NCI-H146 treated with DMSO at 0.1 percent for 48 hours (cell line): ENCODE results near the gene RGS9.

ENCODE experiments used
- DNase-seq: peaks from one replicate; lab custom pipeline; 2025; ENCODE audit not compliant: unreplicated experiment; lab: John Stamatoyannopoulos, UW

The RGS9 gene

DNA sequence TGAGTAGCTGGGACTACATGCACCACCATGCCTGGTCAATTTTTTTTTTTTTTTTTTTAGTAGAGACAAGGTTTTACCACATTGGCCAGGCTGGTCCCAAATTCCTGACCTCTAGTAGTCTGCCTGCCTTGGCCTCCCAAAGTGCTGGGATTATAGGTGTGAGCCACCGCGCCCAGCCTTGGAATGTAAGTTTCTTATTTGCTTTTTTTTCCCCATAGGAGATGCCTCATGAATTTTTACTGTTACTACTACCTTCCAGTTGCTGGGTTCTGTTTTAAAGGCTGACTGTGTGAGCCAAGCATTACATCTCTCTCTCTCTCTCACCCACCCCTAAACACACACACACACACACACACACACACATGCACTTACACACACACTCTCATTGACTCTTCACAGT is 112.6 kb downstream of the RGS9 start:
- no peak for DNase-seq

DNA sequence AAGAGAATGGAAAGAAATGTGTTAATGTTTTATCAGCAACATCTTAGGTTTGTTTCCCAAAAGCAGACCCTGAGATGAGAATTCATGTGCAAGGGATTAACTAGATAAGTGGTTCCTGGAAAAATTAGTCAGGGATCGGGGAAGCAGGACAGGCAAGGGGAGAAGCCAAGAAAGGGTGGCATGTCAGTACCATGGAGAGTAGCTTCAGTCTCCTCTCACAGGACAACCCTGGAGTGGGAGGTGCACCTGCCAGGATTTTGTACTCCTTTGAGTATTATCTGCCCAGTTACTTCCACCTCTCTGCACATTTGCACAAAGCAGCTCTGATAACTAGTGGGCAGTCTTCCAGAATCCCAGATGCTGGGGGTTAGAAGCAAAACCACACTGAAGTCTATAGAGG is 117.0 kb downstream of the RGS9 start:
- no peak for DNase-seq

DNA sequence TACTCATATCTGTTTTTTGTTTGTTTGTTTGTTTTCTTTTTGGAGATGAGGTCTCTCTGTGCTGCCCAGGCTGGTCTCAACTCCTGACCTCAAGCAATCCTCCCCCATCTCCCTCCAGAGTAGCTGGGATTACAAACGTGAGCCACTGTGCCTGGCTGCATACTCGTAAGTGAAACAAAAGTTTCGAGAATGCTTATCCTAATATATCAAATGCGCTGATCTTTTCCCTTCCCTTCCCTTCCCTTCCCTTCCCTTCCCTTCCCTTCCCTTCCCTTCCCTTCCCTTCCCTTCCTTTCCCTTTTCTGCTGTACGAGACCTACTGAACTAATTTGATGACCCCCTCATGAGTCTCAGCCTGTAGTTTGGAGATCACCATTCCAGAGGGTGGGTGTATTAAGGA is 122.1 kb downstream of the RGS9 start:
- DNase-seq = no peak

DNA sequence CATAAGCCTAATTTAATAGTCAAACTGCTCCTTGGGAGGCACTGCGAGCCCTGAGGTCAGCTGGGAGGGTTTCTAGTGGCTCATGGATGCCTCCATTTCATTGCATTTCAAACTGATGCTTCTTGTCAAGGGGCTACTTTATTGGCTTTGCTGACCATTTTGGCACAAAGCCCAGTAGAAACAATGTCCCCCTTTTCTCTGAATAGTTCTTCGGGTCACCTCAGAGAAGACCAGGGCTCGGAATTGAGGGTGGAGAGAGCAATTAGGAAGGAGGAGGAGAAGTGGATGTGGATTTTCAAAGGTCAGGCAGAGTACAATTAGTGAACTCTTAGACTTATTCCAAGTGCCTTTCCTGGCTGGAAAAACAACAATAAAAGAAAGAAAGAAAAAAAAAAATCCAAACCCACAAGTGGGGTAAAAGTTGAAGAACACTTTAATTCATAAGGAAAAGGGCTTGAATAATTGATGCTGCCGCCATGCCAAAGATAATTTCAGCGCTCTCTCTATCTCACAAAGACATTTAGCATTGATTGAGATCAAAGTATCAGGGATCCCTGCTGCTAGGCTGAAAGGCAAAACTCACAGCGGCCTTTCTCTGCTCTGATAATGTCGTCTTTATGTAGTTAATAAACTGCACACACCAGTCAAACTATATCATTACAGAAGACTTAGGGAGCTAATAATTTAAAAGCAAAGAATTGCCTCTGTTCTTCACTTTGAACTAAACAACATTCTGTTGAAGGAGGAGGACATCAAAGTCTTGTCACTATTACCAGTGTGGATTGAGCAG is 122.7 kb downstream of the RGS9 start:
- DNase-seq = peak; percentile 45

DNA sequence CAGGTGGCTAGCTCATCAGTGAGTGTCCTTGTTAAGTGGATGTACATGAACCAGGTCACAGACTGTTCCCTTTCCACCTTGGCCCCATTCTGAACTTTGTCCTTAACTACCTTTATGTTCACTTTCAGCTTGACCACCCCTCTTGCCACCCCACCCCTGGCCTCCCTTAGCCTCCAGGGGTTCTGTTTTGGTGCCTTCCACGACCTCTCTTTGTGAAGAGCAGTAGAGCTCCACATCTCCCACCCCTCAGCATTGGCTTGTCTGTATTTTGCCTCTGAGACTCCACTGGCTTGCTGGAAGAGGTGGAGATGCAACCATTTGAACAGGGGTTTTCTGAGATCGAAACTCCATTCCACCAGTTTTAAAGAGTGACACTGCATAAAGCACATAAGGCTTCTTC is 123.5 kb downstream of the RGS9 start:
- DNase-seq = no peak

DNA sequence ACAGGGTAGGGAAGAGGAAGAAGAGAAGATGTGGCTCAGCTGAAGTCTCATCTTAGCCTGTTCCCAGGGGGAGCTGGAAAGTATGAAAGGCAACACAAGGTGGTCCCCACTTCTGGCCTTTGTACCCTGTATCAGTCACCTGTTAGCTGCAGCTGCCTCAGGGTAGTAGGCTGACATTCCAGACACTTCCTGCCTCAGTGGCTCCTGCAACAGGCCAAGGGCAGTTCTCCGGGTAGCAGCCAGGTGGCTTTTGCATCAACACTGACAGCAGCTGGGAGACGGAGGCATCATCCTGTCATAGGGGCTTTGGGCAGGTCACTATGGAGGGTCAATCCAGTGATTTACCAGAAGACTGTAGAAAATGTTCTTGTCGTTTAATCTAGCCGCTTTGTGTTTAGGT is 124.0 kb downstream of the RGS9 start:
- DNase-seq = no peak

DNA sequence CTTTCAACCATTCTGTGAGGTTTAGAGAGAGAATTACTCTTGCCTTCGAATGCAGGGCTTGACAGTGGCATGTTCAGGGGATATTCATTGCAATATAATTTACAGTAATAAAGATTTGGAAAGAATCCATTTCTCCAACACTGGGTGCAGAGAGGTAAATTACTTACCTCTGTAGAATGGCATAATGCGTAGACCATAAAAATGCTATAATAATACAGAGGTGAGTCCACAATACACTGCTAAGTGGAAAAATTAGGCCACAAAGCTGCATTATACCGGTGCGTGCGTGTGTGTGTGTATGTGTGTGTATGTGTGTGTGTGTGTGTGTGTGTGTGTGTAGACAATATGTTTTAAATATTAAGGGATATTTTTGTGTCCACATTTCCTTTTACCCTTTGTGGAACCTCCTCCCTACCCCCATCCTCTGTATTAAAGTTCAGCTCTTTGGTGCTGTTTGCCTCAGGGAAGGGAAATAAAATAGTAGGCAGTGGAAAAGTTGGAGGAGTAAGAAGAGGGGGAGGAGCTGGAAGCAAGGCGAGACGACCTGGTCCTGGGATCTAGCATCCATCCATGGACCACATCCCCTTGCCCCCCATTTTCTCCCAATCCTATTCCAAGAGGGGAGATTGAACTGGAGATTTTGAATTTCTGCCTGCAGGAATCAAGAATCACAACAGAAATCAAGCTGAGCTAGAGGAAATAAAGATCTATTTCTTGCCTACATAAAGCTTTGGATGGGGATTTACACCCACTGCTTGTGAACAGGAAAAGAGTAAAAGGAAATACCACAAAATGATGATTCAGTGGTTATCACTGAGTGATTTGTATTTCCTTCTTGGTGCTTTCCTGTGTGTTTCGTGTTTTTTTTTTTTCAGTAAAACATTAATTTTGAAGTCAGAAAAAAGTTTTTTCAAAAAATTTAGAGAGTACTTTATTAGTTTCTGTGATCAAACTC is 124.8 kb downstream of the RGS9 start:
- DNase-seq = no peak

DNA sequence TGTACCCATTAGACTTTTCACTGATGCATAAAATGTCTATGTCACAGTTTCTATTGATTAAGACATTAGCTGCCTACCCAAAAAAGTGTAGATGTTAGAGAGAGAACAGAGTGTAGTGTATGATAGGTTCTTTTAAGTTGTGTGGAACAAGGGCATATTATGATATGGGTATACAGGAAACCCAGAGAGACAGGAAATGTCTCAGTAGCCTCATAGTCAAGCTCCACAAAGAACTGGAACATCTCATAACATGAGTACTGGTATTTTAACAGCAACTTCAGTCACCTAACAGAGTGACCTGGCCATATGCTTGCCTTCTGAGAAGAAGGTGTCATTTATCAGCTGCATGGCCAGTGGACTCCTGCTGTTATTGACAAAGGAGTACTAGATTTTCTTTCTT is 128.1 kb downstream of the RGS9 start:
- DNase-seq = no peak

DNA sequence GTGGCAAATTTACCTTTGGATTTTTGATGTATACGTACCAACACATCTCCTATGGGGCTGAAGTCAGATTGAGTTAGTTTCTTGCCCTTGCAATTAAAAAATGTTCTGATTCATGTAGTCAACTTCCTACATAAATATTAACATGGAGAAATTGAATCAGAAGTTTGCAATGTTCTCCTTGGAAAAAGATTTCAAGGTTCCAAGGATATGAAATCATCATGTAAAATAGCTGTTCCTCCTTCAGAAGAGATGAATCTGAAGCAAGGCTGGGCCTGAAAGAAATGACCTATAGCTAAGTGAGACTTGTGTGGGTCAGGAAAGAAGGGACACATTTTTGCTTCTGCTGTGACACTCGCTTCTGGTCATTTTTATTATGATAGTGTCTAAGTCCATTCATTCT is 131.7 kb downstream of the RGS9 start:
- no peak for DNase-seq

DNA sequence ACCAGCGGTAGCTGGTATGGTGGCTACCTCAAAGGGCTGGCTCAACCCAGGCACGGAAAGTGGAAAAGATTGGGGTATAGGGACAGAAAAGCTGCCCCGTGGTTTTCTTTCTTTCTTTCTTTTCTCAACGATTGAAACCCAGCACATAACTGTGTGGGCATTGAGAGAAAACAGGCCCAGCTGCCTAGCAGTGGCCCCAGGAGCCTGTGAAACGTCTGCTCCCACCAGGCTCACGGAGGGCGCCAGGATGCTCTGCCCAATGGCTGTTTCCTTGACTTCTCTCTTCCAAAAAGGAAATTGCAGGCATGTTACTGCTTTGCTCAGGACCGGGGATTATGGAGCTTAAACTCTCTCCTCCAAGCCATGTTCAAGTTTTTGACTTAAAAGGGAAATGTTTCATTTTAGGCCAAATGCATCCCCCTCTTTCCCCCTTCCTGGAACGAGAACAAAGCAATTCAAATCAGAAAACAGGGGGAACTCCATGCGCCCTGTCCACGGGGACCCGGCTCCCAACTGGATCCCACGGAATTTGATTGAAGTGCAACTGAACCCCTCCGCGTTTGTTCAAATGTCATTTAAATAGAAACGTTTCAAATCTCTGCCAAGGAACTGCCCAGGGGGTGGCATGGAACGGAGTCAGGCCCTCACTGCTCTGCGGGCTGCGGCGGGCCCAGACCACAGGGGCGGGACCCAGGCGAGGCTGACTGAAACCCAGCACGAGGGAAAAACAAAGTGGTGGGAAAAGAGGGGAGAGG is 133.5 kb downstream of the RGS9 start:
- DNase-seq = no peak

DNA sequence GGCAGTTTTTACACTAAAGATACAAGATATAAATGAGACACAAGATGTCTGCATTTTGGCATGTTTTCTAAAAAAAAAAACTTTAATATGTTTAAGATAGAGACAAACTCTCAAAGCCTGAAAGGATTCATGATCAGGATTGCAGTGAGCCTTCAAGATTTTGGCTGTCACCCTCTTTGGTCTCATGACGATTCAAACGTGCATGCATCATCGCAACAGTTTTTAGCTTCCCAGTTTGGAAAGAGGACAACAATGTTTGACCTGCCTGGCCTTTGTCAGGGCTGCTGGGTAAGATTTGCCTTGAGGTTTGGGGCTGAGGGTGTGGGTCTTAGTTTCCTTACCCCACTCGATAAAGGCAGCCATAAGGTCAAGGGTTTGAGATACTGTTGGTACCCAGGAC is 134.1 kb downstream of the RGS9 start:
- DNase-seq = no peak
